H9 (cell line): ENCODE data around the gene CEP131. TPM values are rescaled to one million over a fixed set of nuclear protein-coding genes. Genes with fewer than 3 reads are reported as not detected.

Experiments
- DNase-seq: peaks from one replicate; pipeline ENCODE4 v3.0.0-alpha.2; 2017
- H2AFZ ChIP-seq: one replicate; pipeline ENCODE4 v1.6.1; 2013; ENCODE audit warnings: mild to moderate bottlenecking, low read length, control low read depth, moderate library complexity
- H2AK5ac ChIP-seq: 2 replicates; pipeline ENCODE4 v1.6.1; 2013; ENCODE audit warnings: low read length, control low read depth, mixed read lengths; ENCODE audit not compliant: insufficient read length
- H2BK120ac ChIP-seq: one replicate; pipeline ENCODE4 v1.6.1; 2013; ENCODE audit warnings: low read depth, mild to moderate bottlenecking, low read length, control low read depth, inconsistent platforms; ENCODE audit not compliant: poor library complexity, severe bottlenecking
- H2BK12ac ChIP-seq: 2 replicates; pipeline ENCODE4 v1.6.1; 2013; ENCODE audit warnings: low read length, control low read depth, mixed read lengths, low read depth; ENCODE audit not compliant: insufficient read length
- H2BK15ac ChIP-seq: 2 replicates; pipeline ENCODE4 v1.6.1; 2013; ENCODE audit warnings: low read depth, low read length, control low read depth
- H2BK20ac ChIP-seq: one replicate; pipeline ENCODE4 v1.6.1; 2013; ENCODE audit warnings: low read depth, mild to moderate bottlenecking, low read length, control low read depth, inconsistent platforms; ENCODE audit not compliant: poor library complexity, severe bottlenecking
- H2BK5ac ChIP-seq: 2 replicates; pipeline ENCODE4 v1.6.1; 2013; ENCODE audit warnings: low read length, control low read depth, mixed read lengths; ENCODE audit not compliant: insufficient read length
- H3K14ac ChIP-seq: 2 replicates; pipeline ENCODE4 v1.6.1; 2013; ENCODE audit warnings: low read length, control low read depth; ENCODE audit not compliant: insufficient read depth
- H3K18ac ChIP-seq: 2 replicates; pipeline ENCODE4 v1.6.1; 2013; ENCODE audit warnings: low read depth, mild to moderate bottlenecking, mixed read lengths, low read length, control low read depth; ENCODE audit not compliant: insufficient read length
- H3K23ac ChIP-seq: 2 replicates; pipeline ENCODE4 v1.6.1; 2013; ENCODE audit warnings: low read length, control low read depth, mixed read lengths, low read depth; ENCODE audit not compliant: insufficient read length
- H3K23me2 ChIP-seq: 2 replicates; pipeline ENCODE4 v1.6.1; 2013; ENCODE audit warnings: low read depth, mild to moderate bottlenecking, mixed read lengths, low read length, control low read depth; ENCODE audit not compliant: insufficient read length, poor library complexity, severe bottlenecking
- H3K27ac ChIP-seq: 2 replicates; pipeline ENCODE4 v1.5.1; 2013; ENCODE audit warnings: low read length, control low read depth, mixed read lengths, low read depth; ENCODE audit not compliant: insufficient read length
- H3K27me3 ChIP-seq: 2 replicates; pipeline ENCODE4 v1.6.1; 2013; ENCODE audit warnings: low read length, control low read depth, inconsistent platforms; ENCODE audit not compliant: insufficient read depth
- H3K4ac ChIP-seq: 2 replicates; pipeline ENCODE4 v1.6.1; 2013; ENCODE audit warnings: low read depth, mild to moderate bottlenecking, control low read depth, inconsistent platforms, low read length, moderate library complexity
- H3K4me1 ChIP-seq: 2 replicates; pipeline ENCODE4 v1.6.1; 2013; ENCODE audit warnings: low read length, control low read depth, inconsistent platforms; ENCODE audit not compliant: insufficient read depth
- H3K4me2 ChIP-seq: 2 replicates; pipeline ENCODE4 v1.6.1; 2013; ENCODE audit warnings: low read length, control low read depth, mixed read lengths; ENCODE audit not compliant: insufficient read length, insufficient read depth
- H3K56ac ChIP-seq: 2 replicates; pipeline ENCODE4 v1.6.1; 2013; ENCODE audit warnings: low read depth, mild to moderate bottlenecking, mixed read lengths, low read length, control low read depth; ENCODE audit not compliant: insufficient read length
- H3K79me1 ChIP-seq: 2 replicates; pipeline ENCODE4 v1.6.1; 2013; ENCODE audit warnings: low read depth, mild to moderate bottlenecking, moderate library complexity, low read length, control low read depth, inconsistent platforms; ENCODE audit not compliant: insufficient read depth, poor library complexity, severe bottlenecking
- H3K79me2 ChIP-seq: 2 replicates; pipeline ENCODE4 v1.6.1; 2013; ENCODE audit warnings: low read length, control low read depth, inconsistent platforms; ENCODE audit not compliant: insufficient read depth
- H3K9ac ChIP-seq: 2 replicates; pipeline ENCODE4 v1.6.1; 2013; ENCODE audit warnings: low read length, control low read depth, mixed read lengths; ENCODE audit not compliant: insufficient read length; ENCODE audit errors: extremely low read depth
- H3K9me3 ChIP-seq: one replicate; pipeline ENCODE4 v1.6.1; 2013; ENCODE audit warnings: low read depth, low read length, inconsistent platforms; ENCODE audit not compliant: control insufficient read depth
- H3T11ph ChIP-seq: one replicate; pipeline ENCODE4 v1.6.1; 2013; ENCODE audit warnings: mild to moderate bottlenecking, low read length, control low read depth, inconsistent platforms
- H4K20me1 ChIP-seq: one replicate; pipeline ENCODE4 v1.6.1; 2013; ENCODE audit not compliant: control insufficient read depth, insufficient read length, insufficient read depth
- H4K5ac ChIP-seq: 2 replicates; pipeline ENCODE4 v1.6.1; 2013; ENCODE audit warnings: low read depth, mild to moderate bottlenecking, mixed read lengths, low read length, control low read depth; ENCODE audit not compliant: insufficient read length
- H4K8ac ChIP-seq: replicated peaks from 2 replicates; pipeline ENCODE4 v1.6.1; 2013; ENCODE audit warnings: low read length, control low read depth, mixed read lengths, low read depth; ENCODE audit not compliant: insufficient read length
- H4K91ac ChIP-seq: 2 replicates; pipeline ENCODE4 v1.6.1; 2013; ENCODE audit warnings: low read depth, mild to moderate bottlenecking, moderate library complexity, mixed read lengths, low read length, control low read depth; ENCODE audit not compliant: insufficient read length
- H3K27ac Mint-ChIP-seq, 3 experiments: 2 replicates in 2 of 3; 3 replicates in 1 of 3; pipeline ENCODE4 v1.8.0; 2020 to 2021; ENCODE audit warnings: mixed read lengths in 3 of 3, mild to moderate bottlenecking in 1 of 3, moderate library complexity in 1 of 3
- H3K27me3 Mint-ChIP-seq: 2 replicates; pipeline ENCODE4 v1.8.0; 2021; ENCODE audit warnings: low read depth, mild to moderate bottlenecking, moderate library complexity, mixed read lengths
- H3K36me3 Mint-ChIP-seq, 3 experiments: 2 replicates in 2 of 3; 3 replicates in 1 of 3; pipeline ENCODE4 v1.8.0; 2020 to 2021; ENCODE audit warnings: low read depth in 3 of 3, mixed read lengths in 3 of 3; ENCODE audit not compliant: insufficient read depth in 1 of 3
- H3K4me1 Mint-ChIP-seq, 2 experiments: 2 replicates each; pipeline ENCODE4 v1.8.0; 2020; ENCODE audit warnings: mixed read lengths in 2 of 2
- H3K4me3 Mint-ChIP-seq, 2 experiments: 2 replicates in 1 of 2; 3 replicates in 1 of 2; pipeline ENCODE4 v1.8.0; 2020 to 2021; ENCODE audit warnings: mild to moderate bottlenecking in 2 of 2, mixed read lengths in 2 of 2, moderate library complexity in 1 of 2
- H3K9me3 Mint-ChIP-seq, 2 experiments: 2 replicates in 1 of 2; 3 replicates in 1 of 2; pipeline ENCODE4 v1.8.0; 2020; ENCODE audit warnings: mild to moderate bottlenecking in 2 of 2, mixed read lengths in 2 of 2, moderate library complexity in 1 of 2
- WGBS: extraction: QIAGEN DNeasy Blood & Tissue Kit; methylation state at CpG from one replicate; pipeline ENCODE4 v1.1.7; 2013; ENCODE audit warnings: missing lambda C conversion rate, low lambda C conversion rate, mixed read lengths; ENCODE audit not compliant: insufficient read length; ENCODE audit errors: extremely low coverage; 5-methylcytosine and 5-hydroxymethylcytosine counted together
- total RNA-seq: library from RNA; stranded (reverse); gene quantifications from 2 replicates; pipeline ENCODE4 v1.2.1, GENCODE V29; 2021
- TF ChIP-seq, protein P1 (sequence below): fragments of 200-600 bp; sonication (generic); conservative IDR thresholded peaks from 3 replicates; pipeline ENCODE4 v1.8.0; 2021; ENCODE audit warnings: antibody characterized with exemption, mild to moderate bottlenecking

CEP131 gene
- total RNA-seq, 1 experiment from 2014 or later, result 16.3 TPM

DNA sequence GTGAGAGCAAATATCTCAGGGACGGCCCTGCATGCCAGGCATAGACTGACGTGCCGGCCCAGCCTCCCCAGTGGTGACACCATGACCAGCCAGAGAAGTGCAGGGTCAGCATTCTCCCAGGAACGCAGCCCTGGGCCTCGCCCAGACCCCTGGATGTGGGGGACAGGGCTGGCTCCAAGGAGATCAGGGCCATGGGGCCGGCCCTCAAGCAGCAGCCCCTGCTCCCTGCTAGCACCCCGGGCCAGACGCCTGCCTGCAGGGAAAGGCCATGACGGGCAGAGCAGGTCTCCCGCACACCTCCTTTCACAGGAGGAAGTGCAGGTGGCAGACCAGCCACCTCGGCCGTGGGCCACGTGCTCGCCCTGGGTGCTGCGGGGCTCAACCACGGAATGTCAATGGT lies 25.9 kb upstream of the CEP131 start:
- no peaks in the 10 kb centered on the region for H3K79me1 ChIP-seq
- H4K91ac ChIP-seq, result no peak overlapping the region
- H2BK5ac ChIP-seq, result no peak overlapping the region
- no peak overlapping the region for H3T11ph ChIP-seq
- H3K27me3 ChIP-seq, result no peaks in the 10 kb centered on the region
- H3K4me2 ChIP-seq, result no peak overlapping the region
- DNase-seq, result no peak
- Mint-ChIP-seq H3K27ac (no peak overlapping the region), H3K36me3 (peaks cover 9 to 15% (median 11%) of the 10 kb centered on the region in 3 experiments), H3K9me3 (no peaks in the 10 kb centered on the region; a peak in 1 of 5 replicates), H3K27me3 (peaks cover 3% of the 10 kb centered on the region; the same call in 1 of the 2 replicates), H3K4me1 (peaks cover 7 to 16% of the 10 kb centered on the region in 2 experiments), H3K4me3 (no peak overlapping the region)
- H4K5ac ChIP-seq, result no peak overlapping the region
- H3K9me3 ChIP-seq, result no peaks in the 10 kb centered on the region
- H2AFZ ChIP-seq, result no peak overlapping the region
- no peak overlapping the region for H2BK12ac ChIP-seq
- H3K56ac ChIP-seq, result no peak overlapping the region
- no peaks in the 10 kb centered on the region for H3K4me1 ChIP-seq
- H2BK15ac ChIP-seq, result no peak overlapping the region
- WGBS, result no CpG with 5 or more reads among the region's 16 CpGs
- no peak overlapping the region for H3K23ac ChIP-seq
- TF ChIP-seq, protein P1, sequence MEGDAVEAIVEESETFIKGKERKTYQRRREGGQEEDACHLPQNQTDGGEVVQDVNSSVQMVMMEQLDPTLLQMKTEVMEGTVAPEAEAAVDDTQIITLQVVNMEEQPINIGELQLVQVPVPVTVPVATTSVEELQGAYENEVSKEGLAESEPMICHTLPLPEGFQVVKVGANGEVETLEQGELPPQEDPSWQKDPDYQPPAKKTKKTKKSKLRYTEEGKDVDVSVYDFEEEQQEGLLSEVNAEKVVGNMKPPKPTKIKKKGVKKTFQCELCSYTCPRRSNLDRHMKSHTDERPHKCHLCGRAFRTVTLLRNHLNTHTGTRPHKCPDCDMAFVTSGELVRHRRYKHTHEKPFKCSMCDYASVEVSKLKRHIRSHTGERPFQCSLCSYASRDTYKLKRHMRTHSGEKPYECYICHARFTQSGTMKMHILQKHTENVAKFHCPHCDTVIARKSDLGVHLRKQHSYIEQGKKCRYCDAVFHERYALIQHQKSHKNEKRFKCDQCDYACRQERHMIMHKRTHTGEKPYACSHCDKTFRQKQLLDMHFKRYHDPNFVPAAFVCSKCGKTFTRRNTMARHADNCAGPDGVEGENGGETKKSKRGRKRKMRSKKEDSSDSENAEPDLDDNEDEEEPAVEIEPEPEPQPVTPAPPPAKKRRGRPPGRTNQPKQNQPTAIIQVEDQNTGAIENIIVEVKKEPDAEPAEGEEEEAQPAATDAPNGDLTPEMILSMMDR, result no peak
- H3K18ac ChIP-seq, result no peak overlapping the region
- H3K9ac ChIP-seq, result no peak overlapping the region
- no peaks in the 10 kb centered on the region for H3K23me2 ChIP-seq
- H3K4ac ChIP-seq, result no peak overlapping the region
- no peak overlapping the region for H4K8ac ChIP-seq
- no peaks in the 10 kb centered on the region for H4K20me1 ChIP-seq
- no peak overlapping the region for H2AK5ac ChIP-seq
- no peak overlapping the region for H2BK120ac ChIP-seq
- H3K79me2 ChIP-seq, result no peaks in the 10 kb centered on the region
- no peak overlapping the region for H2BK20ac ChIP-seq
- H3K27ac ChIP-seq, result no peak overlapping the region
- H3K14ac ChIP-seq, result no peak overlapping the region; the same call in 1 of the 2 replicates
